GDM1 (cell line): ENCODE results near the gene HSPB7.

Experiments used
- DNase-seq: peaks from one replicate; lab custom pipeline; 2025; lab: John Stamatoyannopoulos, UW

HSPB7 gene

DNA sequence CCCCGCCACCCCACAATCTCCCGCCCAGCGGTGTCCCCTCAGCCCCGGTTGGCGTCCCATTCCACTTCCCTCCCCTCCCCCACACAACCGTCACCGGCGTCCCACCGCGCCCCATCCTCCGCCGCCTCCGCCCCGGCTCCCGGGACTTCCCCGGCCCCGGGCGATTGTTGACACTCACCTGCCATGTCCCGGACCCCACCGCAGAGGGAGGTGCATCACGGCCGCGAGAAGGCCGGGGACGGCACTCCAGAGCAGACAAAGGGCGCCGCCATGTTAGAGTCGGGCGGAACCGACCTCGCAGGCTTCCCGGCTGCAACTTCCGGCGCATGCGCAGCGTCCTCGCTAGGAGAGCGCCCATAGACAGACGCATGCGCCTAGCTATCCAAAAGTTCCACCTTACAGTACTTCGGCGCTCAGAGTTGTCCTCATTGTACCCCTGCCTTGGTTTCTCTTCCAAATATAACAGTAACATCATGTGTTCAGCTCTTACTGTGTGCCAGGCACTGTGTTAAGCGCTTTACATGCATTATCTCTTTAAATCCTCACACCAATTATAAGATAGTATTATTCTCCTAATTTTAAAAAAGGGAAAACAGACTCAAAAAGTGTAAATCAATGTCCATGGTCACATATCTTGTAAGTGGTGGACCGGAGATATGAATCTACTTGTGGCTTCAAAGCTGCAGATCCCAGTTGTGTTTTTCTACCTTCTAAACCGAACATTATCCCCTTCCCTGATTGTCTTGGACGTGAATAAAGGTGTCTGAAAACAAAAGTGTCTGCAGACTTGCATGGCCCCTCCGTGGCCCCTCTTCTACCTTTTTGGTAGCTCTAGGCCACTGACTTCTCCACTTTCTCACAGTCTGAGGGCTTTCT is 41.8 kb downstream of the HSPB7 start, which contains the start of gene ZBTB17:
TSS of gene ZBTB17 (minus strand) at position 297 of the 876 bp plus-strand sequence. CDS start 27,606 bp downstream, outside the sequence.
- DNase-seq, result peak; percentile 92

DNA sequence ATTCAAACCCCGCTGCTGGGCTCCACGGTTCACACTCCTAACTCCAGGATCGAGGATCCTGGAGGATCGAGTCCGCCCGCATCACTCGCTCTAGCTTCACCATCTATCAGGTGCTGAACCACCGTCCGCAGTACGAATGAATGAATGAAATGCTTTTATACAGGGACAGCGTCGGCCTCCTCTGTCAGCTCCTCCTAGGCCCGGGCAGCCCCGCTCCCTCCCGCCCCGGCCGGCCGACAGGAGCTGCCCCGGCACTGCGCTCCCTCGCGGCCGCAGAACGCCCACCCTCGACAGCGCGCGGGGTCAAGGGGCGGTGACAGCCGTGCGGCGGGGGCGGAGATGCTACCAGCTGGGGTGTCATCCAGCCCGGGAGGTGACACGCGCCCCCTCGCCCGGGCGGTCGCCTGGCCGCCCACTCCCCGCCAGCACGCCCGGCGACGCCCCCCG is 42.5 kb downstream of the HSPB7 start:
- peak; percentile 33 for DNase-seq

DNA sequence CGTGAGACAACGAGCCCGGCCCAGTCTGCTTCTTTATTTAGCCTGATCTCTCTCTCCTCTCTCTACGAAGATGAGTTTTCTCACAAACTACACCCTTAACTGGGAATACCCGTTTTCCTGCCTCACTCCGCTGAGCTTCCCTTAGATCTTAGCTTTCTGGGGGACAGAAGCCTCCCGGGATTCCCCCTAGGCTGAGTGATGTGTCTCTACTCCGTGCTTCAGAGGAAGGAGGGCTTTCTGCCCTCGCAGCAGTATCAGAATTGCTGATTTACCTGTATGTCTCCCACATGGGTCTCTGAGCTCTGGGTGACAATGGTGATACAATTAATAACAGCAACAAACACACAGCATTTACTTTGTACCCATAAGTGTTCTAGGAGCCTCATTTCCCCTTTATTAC is 43.0 kb downstream of the HSPB7 start:
- no peak for DNase-seq

DNA sequence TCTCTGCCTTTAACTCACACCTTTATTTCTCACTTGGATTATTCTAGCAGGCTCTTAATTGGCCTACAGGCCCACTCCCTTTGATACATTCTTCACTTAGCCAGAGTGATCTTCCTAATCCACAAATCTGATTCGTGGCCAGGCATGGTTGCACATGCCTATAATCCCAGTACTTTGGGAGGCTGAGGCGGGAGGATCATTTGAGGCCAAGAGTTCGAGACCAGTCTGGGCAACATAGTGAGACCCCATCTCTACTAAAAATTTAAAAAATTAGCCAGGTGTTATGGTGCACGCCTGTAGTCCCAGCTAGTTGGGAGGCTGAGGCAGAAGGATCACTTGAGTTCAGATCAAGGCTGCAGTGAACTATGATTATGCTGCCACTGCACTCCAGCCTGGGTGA is 44.1 kb downstream of the HSPB7 start:
- no peak for DNase-seq

DNA sequence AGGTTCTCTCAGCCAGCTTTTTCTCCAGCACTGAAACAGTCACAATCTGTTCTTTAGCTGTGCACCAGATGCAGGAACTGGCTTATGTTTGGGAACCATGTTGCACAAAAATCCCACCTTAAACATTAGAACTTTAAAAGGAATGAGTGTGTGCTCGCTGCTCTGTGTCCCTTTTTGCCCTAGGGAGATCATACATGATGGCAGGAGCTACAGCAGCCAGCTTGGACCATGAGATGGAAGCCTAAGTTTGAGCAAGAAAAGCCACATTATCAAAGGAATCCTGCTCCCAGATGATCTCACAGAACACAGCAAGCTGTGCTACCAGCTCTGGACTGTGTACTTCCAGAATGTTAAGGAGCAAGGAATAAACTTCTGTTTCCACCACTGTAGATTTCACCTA is 45.4 kb downstream of the HSPB7 start:
- DNase-seq, result no peak

DNA sequence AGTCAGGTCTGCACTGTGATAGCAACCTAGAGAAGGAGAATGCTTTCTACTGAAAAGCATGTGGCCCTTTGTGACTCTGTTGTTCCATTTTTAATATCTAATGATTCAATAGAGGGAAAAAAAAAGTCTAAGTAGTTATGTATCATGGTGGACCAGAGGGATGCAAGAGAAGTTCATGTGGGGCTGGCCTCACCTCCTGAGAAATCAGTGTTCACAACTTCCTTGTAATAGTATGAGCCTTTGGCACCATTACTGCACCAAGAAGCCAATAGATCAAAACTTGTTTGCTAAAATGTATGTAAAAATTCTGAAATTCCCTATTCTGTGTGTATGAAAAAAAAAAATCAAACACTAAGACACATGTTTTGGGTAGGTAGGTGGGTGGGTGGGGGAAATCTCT is 46.9 kb downstream of the HSPB7 start:
- DNase-seq, result no peak

DNA sequence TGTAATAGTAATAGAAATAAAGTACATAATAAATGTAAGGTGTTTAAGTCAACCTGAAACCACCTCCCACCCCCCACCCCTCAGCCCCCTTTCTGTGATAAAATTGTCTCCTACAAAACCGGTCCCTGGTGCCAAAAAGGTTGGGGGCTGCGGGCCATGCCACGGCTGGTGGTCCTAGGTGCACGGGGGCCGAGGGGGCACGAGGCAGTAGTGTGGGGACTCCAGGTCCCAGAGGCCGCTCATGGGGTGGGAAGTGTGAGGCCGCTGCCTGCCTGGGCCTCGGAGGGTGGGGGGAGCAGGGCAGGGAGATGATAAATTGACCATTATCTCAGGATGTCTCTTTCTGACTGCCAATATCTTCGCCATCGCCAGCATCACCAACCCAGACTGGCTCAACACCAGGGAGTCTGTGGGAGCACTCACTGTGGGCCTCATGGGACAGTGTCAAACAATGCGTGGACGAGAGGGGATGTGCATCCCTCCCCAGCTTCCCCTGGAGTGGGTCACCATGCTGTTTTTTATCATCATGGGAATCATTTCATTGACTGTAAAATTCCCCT is 48.4 kb downstream of the HSPB7 start:
- no peak for DNase-seq

DNA sequence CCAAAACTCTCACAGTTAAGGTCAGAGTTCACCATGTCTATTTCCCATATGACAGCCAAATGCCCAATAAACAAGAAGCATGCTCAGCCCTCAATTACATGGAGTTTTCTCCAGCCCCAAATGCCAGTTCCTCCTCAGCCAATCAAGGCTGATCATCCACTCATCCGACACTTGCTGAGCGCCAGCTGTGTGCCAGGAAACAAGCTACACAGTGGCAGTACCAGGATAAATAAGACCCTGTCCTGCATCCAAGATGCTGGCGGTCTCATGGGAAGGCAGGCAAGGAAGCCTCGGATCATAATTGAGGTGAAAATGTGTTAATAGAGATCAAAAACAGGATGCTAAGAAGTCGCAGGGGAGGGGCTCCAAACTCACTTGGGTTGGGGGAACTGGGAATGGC is 49.7 kb downstream of the HSPB7 start:
- no peak for DNase-seq

DNA sequence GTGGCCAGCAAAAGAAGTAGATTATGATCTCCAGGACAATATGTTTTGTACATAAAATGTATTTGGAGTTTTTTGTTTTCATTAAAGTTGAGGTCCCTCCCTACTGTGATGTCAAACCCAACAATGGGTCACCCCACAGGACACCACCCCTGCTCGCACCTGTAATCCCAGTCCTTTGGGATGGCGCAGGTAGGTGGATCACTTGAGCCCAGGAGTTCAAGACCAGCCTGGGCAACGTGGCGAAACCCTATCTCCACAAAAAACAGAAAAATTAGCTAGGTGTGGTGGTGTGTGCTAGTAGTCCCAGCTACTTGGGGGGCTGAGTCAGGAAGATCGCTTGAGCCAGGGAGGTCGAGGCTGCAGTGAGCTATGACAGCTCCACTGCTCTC is 50.9 kb downstream of the HSPB7 start:
- DNase-seq, result no peak

DNA sequence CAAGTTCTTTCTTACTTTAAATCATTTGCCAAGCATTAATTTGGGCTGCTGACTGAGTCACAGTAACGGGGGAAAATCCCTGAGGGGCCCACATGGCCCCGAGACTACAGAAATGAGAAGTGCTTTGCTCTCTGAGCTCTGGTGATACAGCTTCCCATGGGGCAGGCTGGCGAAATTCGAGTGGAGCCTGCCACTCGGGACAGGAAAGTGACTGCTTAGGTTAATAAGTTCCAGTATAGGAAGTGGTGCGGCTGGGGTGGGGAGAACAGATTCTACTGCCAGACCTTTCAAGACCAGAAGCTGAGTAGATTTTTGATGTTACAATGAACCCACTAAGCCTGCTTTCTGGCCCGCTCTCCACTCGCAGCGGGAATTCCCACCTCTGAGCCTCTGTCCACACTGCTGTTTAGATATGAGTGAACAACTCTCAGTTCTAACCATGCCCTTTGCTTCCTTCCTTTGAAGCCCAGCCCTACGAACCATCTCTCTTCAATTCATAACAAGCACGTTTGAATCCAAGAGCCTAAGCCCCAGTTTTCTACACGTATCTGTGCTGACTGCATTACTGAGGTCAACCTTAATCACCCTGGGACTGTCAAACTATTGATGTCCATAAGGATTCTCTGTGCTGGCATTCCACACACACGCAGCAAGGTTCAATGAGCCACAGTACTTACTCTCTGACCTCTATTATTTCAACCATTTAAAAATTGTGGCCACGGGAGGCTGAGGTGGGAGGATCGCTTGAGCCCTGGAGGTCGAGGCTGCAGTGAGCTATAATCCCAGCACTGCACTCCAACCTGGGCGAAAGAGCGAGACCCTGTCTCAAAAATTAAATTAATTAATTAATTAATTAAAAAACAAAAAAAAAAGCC is 51.5 kb downstream of the HSPB7 start:
- DNase-seq, result no peak

DNA sequence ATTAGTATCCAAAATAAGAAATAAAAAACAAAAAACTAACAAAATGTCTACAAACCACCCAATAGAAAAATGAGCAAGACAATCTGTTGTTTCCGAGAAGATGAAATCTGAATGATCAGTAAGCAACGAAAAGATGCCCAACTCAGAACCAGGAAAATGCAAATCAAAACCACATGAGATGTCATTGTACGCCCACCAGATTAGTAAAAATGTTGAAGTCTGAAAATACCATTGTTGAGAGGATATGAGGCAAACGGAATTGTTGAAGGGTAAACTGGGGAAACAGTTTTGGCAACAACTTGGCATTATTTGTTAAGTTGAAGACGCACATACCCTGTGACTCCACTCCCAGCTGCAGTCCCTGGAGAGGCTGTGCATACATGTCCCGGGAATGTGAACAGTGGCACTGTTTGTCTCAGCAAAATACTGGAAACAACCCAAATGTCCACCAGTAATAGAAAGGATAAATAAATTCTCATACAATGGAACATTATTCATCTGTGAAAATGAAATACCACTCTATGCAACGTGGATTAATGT is 52.5 kb downstream of the HSPB7 start:
- DNase-seq, result no peak
